Neural cell (in vitro differentiated cells): ENCODE results near the gene SKAP1. TPM values are rescaled to one million over a fixed set of nuclear protein-coding genes. Genes with fewer than 3 reads are reported as not detected.
A peak's percentile ranks its signal among the peaks of the same experiment; 100 is the strongest.

Experiments used
- H2AFZ ChIP-seq: fragments of 200-600, 300-800 bp; sonication (generic), shearing (Covaris generic); 2 replicates; pipeline ENCODE4 v1.6.0; 2014; ENCODE audit warnings: low read depth, mild to moderate bottlenecking, antibody characterized with exemption, low read length, moderate library complexity
- H3F3A ChIP-seq: fragments of 200-600 bp; shearing (Covaris generic); 2 replicates; pipeline ENCODE4 v1.6.1; 2016; ENCODE audit warnings: mild to moderate bottlenecking, moderate library complexity, mixed read lengths, antibody characterized with exemption, low read length; ENCODE audit not compliant: insufficient read depth, poor library complexity, severe bottlenecking
- H3K27ac ChIP-seq: fragments of 200-600, 300-800 bp; sonication (generic), shearing (Covaris generic); 2 replicates; pipeline ENCODE4 v1.5.1; 2014; ENCODE audit warnings: mild to moderate bottlenecking, low read length, moderate library complexity
- H3K27me3 ChIP-seq: fragments of 300-800, 200-600 bp; sonication (generic), shearing (Covaris generic); 2 replicates; pipeline ENCODE4 v1.6.0; 2014; ENCODE audit warnings: mild to moderate bottlenecking, low read depth, low read length, moderate library complexity; ENCODE audit not compliant: insufficient read depth
- H3K36me3 ChIP-seq: fragments of 300-800, 200-600 bp; sonication (generic), shearing (Covaris generic); 2 replicates; pipeline ENCODE4 v1.5.1; 2014; ENCODE audit warnings: mild to moderate bottlenecking, antibody characterized with exemption, low read length, moderate library complexity; ENCODE audit not compliant: insufficient read depth
- H3K4me2 ChIP-seq: fragments of 300-800, 200-600 bp; sonication (generic), shearing (Covaris generic); 2 replicates; pipeline ENCODE4 v1.6.0; 2014; ENCODE audit warnings: mild to moderate bottlenecking, low read length
- H3K4me3 ChIP-seq: fragments of 300-800, 200-600 bp; sonication (generic), shearing (Covaris generic); 2 replicates; pipeline ENCODE4 v1.5.1; 2014; ENCODE audit warnings: mild to moderate bottlenecking, low read length, moderate library complexity
- H3K79me2 ChIP-seq: fragments of 200-600 bp; shearing (Covaris generic); replicated peaks from 2 replicates; pipeline ENCODE4 v1.6.0; 2014; ENCODE audit warnings: mild to moderate bottlenecking, low read length, moderate library complexity; ENCODE audit not compliant: insufficient read depth
- H3K9ac ChIP-seq: fragments of 300-800, 200-600 bp; sonication (generic), shearing (Covaris generic); 2 replicates; pipeline ENCODE4 v1.6.1; 2016; ENCODE audit warnings: mild to moderate bottlenecking, low read length, mixed read lengths
- H3K9me2 ChIP-seq: fragments of 200-600 bp; shearing (Covaris generic); 2 replicates; pipeline ENCODE4 v1.6.1; 2016; ENCODE audit warnings: mild to moderate bottlenecking, low read length, mixed read lengths; ENCODE audit not compliant: insufficient read depth
- H3K9me3 ChIP-seq: fragments of 200-600, 300-800 bp; sonication (generic), shearing (Covaris generic); 2 replicates; pipeline ENCODE4 v1.6.1; 2016; ENCODE audit warnings: mild to moderate bottlenecking, mixed run types, low read length, moderate library complexity, mixed read lengths
- H4K20me1 ChIP-seq: fragments of 200-600 bp; shearing (Covaris generic); 2 replicates; pipeline ENCODE4 v1.6.1; 2016; ENCODE audit warnings: mild to moderate bottlenecking, mixed run types; ENCODE audit not compliant: insufficient read depth
- CTCF ChIP-seq: fragments of 450-650 bp; IDR thresholded peaks from 2 replicates; pipeline ENCODE4 v1.5.1; 2014; ENCODE audit warnings: antibody characterized with exemption, mild to moderate bottlenecking, moderate library complexity; ENCODE audit not compliant: poor library complexity, severe bottlenecking
- EP300 ChIP-seq: fragments of 450-650 bp; conservative IDR thresholded peaks from 2 replicates; pipeline ENCODE4 v1.6.1; 2014; ENCODE audit warnings: antibody characterized with exemption, mild to moderate bottlenecking, moderate library complexity; ENCODE audit not compliant: poor library complexity, severe bottlenecking
- EZH2 ChIP-seq: fragments of 200-600, 300-800 bp; shearing (Covaris generic), sonication (generic); IDR thresholded peaks from 2 replicates; pipeline ENCODE4 v1.6.1; 2014; ENCODE audit warnings: antibody characterized with exemption, low read length, borderline replicate concordance, mild to moderate bottlenecking; ENCODE audit not compliant: insufficient read depth, poor library complexity, severe bottlenecking
- MXI1 ChIP-seq: fragments of 450-650 bp; conservative IDR thresholded peaks from 2 replicates; pipeline ENCODE4 v1.6.1; 2014; ENCODE audit warnings: antibody characterized with exemption, mild to moderate bottlenecking; ENCODE audit not compliant: poor library complexity, severe bottlenecking
- POLR2AphosphoS5 ChIP-seq: IDR thresholded peaks from 2 replicates; pipeline ENCODE4 v1.6.1; 2012
- RAD21 ChIP-seq: fragments of 450-650 bp; conservative IDR thresholded peaks from 2 replicates; pipeline ENCODE4 v1.6.1; 2014; ENCODE audit warnings: antibody characterized with exemption, mild to moderate bottlenecking, moderate library complexity
- REST ChIP-seq: IDR thresholded peaks from 2 replicates; pipeline ENCODE4 v1.6.1; 2012; ENCODE audit warnings: borderline replicate concordance
- SMC3 ChIP-seq: fragments of 450-650 bp; conservative IDR thresholded peaks from 2 replicates; pipeline ENCODE4 v1.6.1; 2014; ENCODE audit warnings: antibody characterized with exemption, mild to moderate bottlenecking, moderate library complexity; ENCODE audit not compliant: poor library complexity
- TAF1 ChIP-seq: IDR thresholded peaks from 2 replicates; pipeline ENCODE4 v1.6.1; 2012; ENCODE audit warnings: low read depth
- polyA plus RNA-seq: library from polyadenylated mRNA; depleted of rRNA; stranded (reverse); fragments of >200 nt; gene quantifications from 2 replicates; pipeline ENCODE4 v1.2.3, GENCODE V29; 2014

SKAP1 gene
- polyA plus RNA-seq, 1 donor from 2014 or later, result 0.63 TPM

- Histone ChIP-seq H3K27ac (no peak overlapping the region), H3K9me2 (no peaks in the 10 kb centered on the region), H3K9me3 (no peaks in the 10 kb centered on the region), H3K36me3 (no peaks in the 10 kb centered on the region), H2AFZ (no peak overlapping the region), H3K4me2 (no peak overlapping the region), H3F3A (no peaks in the 10 kb centered on the region), H3K27me3 (no peaks in the 10 kb centered on the region), H4K20me1 (no peaks in the 10 kb centered on the region), H3K4me3 (no peak overlapping the region), H3K9ac (no peak overlapping the region), H3K79me2 (no peaks in the 10 kb centered on the region)
- TF ChIP-seq TAF1 (no peak), MXI1 (no peak)
These were observed 11.8 kb upstream of the SKAP1 start for GRCh38 chr17:48441862-48442261.

GRCh38 chr17:48441231-48441711, 11.3 kb upstream of the SKAP1 start:
- no peaks in the 10 kb centered on the region for H3F3A ChIP-seq
- H2AFZ ChIP-seq, result no peak overlapping the region
- H3K9me2 ChIP-seq, result no peaks in the 10 kb centered on the region
- H3K27ac ChIP-seq, result no peak overlapping the region
- H3K27me3 ChIP-seq, result no peaks in the 10 kb centered on the region
- TF ChIP-seq REST, result no peak
- no peaks in the 10 kb centered on the region for H3K79me2 ChIP-seq
- H3K9ac ChIP-seq, result no peak overlapping the region
- H4K20me1 ChIP-seq, result no peaks in the 10 kb centered on the region
- no peaks in the 10 kb centered on the region for H3K9me3 ChIP-seq
- no peak overlapping the region for H3K4me3 ChIP-seq
- no peak overlapping the region for H3K4me2 ChIP-seq
- H3K36me3 ChIP-seq, result no peaks in the 10 kb centered on the region

GRCh38 chr17:48440669-48441068, 10.7 kb upstream of the SKAP1 start:
- H3K27ac ChIP-seq, result peak overlapping the region; percentile 72

More at GRCh38 chr17:48440669-48441068, 10.7 kb upstream of the SKAP1 start:
- H3K79me2 ChIP-seq, result no peaks in the 10 kb centered on the region
- no peaks in the 10 kb centered on the region for H3F3A ChIP-seq
- H3K36me3 ChIP-seq, result no peaks in the 10 kb centered on the region
- peak overlapping the region; percentile 18 for H3K9ac ChIP-seq
- TF ChIP-seq RAD21 (no peak), EZH2 (no peak), SMC3 (no peak), CTCF (no peak), EP300 (no peak), TAF1 (no peak), POLR2AphosphoS5 (no peak), REST (no peak), MXI1 (no peak)
- no peaks in the 10 kb centered on the region for H3K27me3 ChIP-seq
- H3K9me2 ChIP-seq, result no peaks in the 10 kb centered on the region
- peak overlapping the region; percentile 19 for H3K4me2 ChIP-seq
- no peak overlapping the region for H2AFZ ChIP-seq
- no peak overlapping the region for H3K4me3 ChIP-seq
- no peaks in the 10 kb centered on the region for H4K20me1 ChIP-seq
- no peaks in the 10 kb centered on the region for H3K9me3 ChIP-seq
